GM20431 (cell line): ENCODE data around the gene TMEM121.
"Not testable (repeated sequence)": the region's sequence is repeated elsewhere in the genome, so short reads cannot be mapped to it uniquely, and the experiment has no call there.

Experiments used
- in situ Hi-C: fragments of 300-500 bp; cut with MseI, MboI; formaldehyde crosslinking; loops from one replicate; pipeline ENCODE4 v1.15.0; 2020; ENCODE audit warnings: low sequenced_read_pairs; ENCODE audit not compliant: unreplicated experiment

TMEM121 gene

GRCh38 chr14:105562713-105563346 lies 36.4 kb downstream of the TMEM121 start:
- in situ Hi-C loops, result loop anchor here (25.0 kb wide), 1 partner anchor 424 kb away; no protein-coding TSS in a partner anchor

GRCh38 chr14:105563347-105563737 lies 37.0 kb downstream of the TMEM121 start:
- in situ Hi-C loops, result loop anchor here (25.0 kb wide), 1 partner anchor 424 kb away; no protein-coding TSS in a partner anchor

- in situ Hi-C loops, result loop anchor here (25.0 kb wide), 1 partner anchor 423 kb away; no protein-coding TSS in a partner anchor
Measured at GRCh38 chr14:105564536-105564935, 38.2 kb downstream of the TMEM121 start.

GRCh38 chr14:105565185-105565919 lies 39.0 kb downstream of the TMEM121 start:
- in situ Hi-C loops, result loop anchor here (25.0 kb wide), 1 partner anchor 422 kb away; no protein-coding TSS in a partner anchor

GRCh38 chr14:105566248-105567163 lies 40.1 kb downstream of the TMEM121 start:
- in situ Hi-C loops, result loop anchor here (25.0 kb wide), 1 partner anchor 421 kb away; no protein-coding TSS in a partner anchor

- in situ Hi-C loops, result loop anchor here (25.0 kb wide), 1 partner anchor 420 kb away; no protein-coding TSS in a partner anchor
Measured at GRCh38 chr14:105567164-105568103, 41.1 kb downstream of the TMEM121 start.

- in situ Hi-C loops, result loop anchor here (25.0 kb wide), 1 partner anchor 419 kb away; no protein-coding TSS in a partner anchor
Measured at GRCh38 chr14:105568140-105568843, 41.9 kb downstream of the TMEM121 start.

GRCh38 chr14:105568859-105569766 lies 42.7 kb downstream of the TMEM121 start:
- in situ Hi-C loops, result loop anchor here (25.0 kb wide), 1 partner anchor 418 kb away; no protein-coding TSS in a partner anchor

GRCh38 chr14:105570482-105570881 lies 44.1 kb downstream of the TMEM121 start:
- in situ Hi-C loops, result loop anchor here (25.0 kb wide), 1 partner anchor 417 kb away; no protein-coding TSS in a partner anchor

- in situ Hi-C loops, result loop anchor here (25.0 kb wide), 1 partner anchor 416 kb away; no protein-coding TSS in a partner anchor
Measured at GRCh38 chr14:105571181-105571951, 45.0 kb downstream of the TMEM121 start.

GRCh38 chr14:105572063-105572462 lies 45.7 kb downstream of the TMEM121 start:
- in situ Hi-C loops, result loop anchor here (25.0 kb wide), 1 partner anchor 415 kb away; no protein-coding TSS in a partner anchor

GRCh38 chr14:105573841-105574240 lies 47.5 kb downstream of the TMEM121 start:
- in situ Hi-C loops, result loop anchor here (25.0 kb wide), 1 partner anchor 413 kb away; no protein-coding TSS in a partner anchor

GRCh38 chr14:105574411-105574810 lies 48.0 kb downstream of the TMEM121 start:
- in situ Hi-C loops, result loop anchor here (25.0 kb wide), 1 partner anchor 413 kb away; no protein-coding TSS in a partner anchor

GRCh38 chr14:105575016-105575700 lies 48.8 kb downstream of the TMEM121 start:
- in situ Hi-C loops, result not testable (repeated sequence)

- in situ Hi-C loops, result no loop called here
Measured at GRCh38 chr14:105576525-105577088, 50.2 kb downstream of the TMEM121 start.
